GM13977 (cell line): Measurements from ENCODE around the gene KIAA0586.
"Not testable (repeated sequence)": the region's sequence is repeated elsewhere in the genome, so short reads cannot be mapped to it uniquely, and the experiment has no call there.

Experiments used
- DNase-seq: peaks from one replicate; pipeline ENCODE4 v3.0.0; 2012; ENCODE audit warnings: low spot score
- CTCF ChIP-seq: IDR thresholded peaks from 2 replicates; pipeline ENCODE4 v1.5.1; 2012; ENCODE audit warnings: mild to moderate bottlenecking, control low read depth; ENCODE audit not compliant: insufficient read depth; ENCODE audit errors: extremely low read depth, missing control alignments
- in situ Hi-C: fragments of 300-500 bp; cut with MboI; formaldehyde crosslinking; loops from one replicate; pipeline ENCODE4 v1.12.0; 2022; ENCODE audit warnings: low sequenced_read_pairs, low pct_unique_long_range_greater_than_20kb, mixed read lengths, inconsistent platforms; ENCODE audit not compliant: unreplicated experiment

The KIAA0586 gene

GRCh38 chr14:58568322-58568721 is 140.8 kb downstream of the KIAA0586 start:
- DNase-seq, result no peak
- no peak for TF ChIP-seq CTCF
- in situ Hi-C loops, result no loop called here

GRCh38 chr14:58571256-58571655 is 143.7 kb downstream of the KIAA0586 start:
- no peak for TF ChIP-seq CTCF
- in situ Hi-C loops, result no loop called here
- no peak for DNase-seq

GRCh38 chr14:58571769-58572472 is 144.4 kb downstream of the KIAA0586 start:
- in situ Hi-C loops, result no loop called here
- no peak for DNase-seq

GRCh38 chr14:58572473-58572853 is 144.9 kb downstream of the KIAA0586 start:
- TF ChIP-seq CTCF, result no peak
- in situ Hi-C loops, result no loop called here
- DNase-seq, result no peak

More at GRCh38 chr14:58571769-58572472, 144.4 kb downstream of the KIAA0586 start:
- TF ChIP-seq CTCF, result no peak

- TF ChIP-seq CTCF, result no peak
- DNase-seq, result no peak
- in situ Hi-C loops, result no loop called here
Observed at GRCh38 chr14:58572863-58573262, 145.3 kb downstream of the KIAA0586 start.

- no peak for DNase-seq
- in situ Hi-C loops, result no loop called here
- no peak for TF ChIP-seq CTCF
Observed at GRCh38 chr14:58574623-58575022, 147.1 kb downstream of the KIAA0586 start.

GRCh38 chr14:58575956-58576355 is 148.4 kb downstream of the KIAA0586 start:
- TF ChIP-seq CTCF, result no peak
- in situ Hi-C loops, result no loop called here
- DNase-seq, result no peak

- in situ Hi-C loops, DNase-seq: not testable (repeated sequence)
Observed at GRCh38 chr14:58580035-58580434, 152.5 kb downstream of the KIAA0586 start.

- DNase-seq, in situ Hi-C loops: not testable (repeated sequence)
Observed at GRCh38 chr14:58581389-58581788, 153.9 kb downstream of the KIAA0586 start.
